Panc1 (cell line): ENCODE measurements around the gene EXOC6B.

Experiments used
- POLR2AphosphoS5 ChIP-seq: IDR thresholded peaks from 2 replicates; pipeline ENCODE4 v1.6.1; 2012; ENCODE audit warnings: mild to moderate bottlenecking, low read depth, low read length, moderate library complexity
- SIN3A ChIP-seq: IDR thresholded peaks from 2 replicates; pipeline ENCODE4 v1.6.1; 2012; ENCODE audit warnings: low read depth, mild to moderate bottlenecking, low read length, moderate library complexity, borderline replicate concordance; ENCODE audit not compliant: insufficient read depth
- TCF7L2 ChIP-seq: IDR thresholded peaks from 2 replicates; pipeline ENCODE4 v1.6.1; 2011; ENCODE audit warnings: mild to moderate bottlenecking, low read depth, low read length, inconsistent platforms
- TF ChIP-seq, protein P1 (sequence below): fragments of 450-650 bp; IDR thresholded peaks from 2 replicates; pipeline ENCODE4 v1.5.1; 2017; ENCODE audit warnings: mild to moderate bottlenecking
- TF ChIP-seq, protein P2 (sequence below), 2 experiments: IDR thresholded peaks; 2 replicates each; pipeline ENCODE4 v1.6.1; 2011 to 2012; ENCODE audit warnings: low read depth in 2 of 2, control low read depth in 1 of 2, low read length in 1 of 2, mild to moderate bottlenecking in 1 of 2, moderate library complexity in 1 of 2; ENCODE audit not compliant: insufficient read depth in 1 of 2

DNA sequence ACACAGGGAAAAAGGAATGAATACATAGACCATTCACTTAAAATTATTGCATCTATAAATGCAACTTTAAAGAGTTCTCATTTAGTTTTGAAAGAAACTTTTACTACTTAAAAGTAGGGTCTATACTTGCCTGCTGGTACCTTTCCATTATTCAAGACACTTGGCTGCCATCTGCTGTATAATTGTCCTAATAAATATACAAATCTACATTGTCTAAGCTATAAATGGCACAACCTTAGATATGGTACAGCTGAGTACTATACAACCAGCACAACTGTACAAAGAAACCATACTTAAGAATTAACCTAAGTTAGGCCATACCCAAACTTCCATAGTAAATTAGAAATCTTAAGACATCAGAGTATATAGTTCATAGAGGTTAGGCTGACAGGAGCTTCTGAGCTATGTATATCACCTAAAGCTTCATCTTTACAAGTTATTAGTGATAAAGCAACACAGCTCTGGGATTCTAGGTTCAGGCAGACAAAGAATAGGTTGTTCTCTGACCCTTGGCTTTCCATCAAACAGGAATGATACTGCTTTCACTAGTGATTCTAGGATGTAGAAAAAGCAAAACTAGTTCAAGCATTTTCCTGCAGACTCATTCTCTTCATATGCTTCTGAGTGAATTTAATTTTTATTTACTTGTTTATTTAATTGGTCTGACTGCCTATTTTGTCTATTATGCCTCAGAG is 22.1 kb downstream of the EXOC6B start:
- TF ChIP-seq, protein P1, sequence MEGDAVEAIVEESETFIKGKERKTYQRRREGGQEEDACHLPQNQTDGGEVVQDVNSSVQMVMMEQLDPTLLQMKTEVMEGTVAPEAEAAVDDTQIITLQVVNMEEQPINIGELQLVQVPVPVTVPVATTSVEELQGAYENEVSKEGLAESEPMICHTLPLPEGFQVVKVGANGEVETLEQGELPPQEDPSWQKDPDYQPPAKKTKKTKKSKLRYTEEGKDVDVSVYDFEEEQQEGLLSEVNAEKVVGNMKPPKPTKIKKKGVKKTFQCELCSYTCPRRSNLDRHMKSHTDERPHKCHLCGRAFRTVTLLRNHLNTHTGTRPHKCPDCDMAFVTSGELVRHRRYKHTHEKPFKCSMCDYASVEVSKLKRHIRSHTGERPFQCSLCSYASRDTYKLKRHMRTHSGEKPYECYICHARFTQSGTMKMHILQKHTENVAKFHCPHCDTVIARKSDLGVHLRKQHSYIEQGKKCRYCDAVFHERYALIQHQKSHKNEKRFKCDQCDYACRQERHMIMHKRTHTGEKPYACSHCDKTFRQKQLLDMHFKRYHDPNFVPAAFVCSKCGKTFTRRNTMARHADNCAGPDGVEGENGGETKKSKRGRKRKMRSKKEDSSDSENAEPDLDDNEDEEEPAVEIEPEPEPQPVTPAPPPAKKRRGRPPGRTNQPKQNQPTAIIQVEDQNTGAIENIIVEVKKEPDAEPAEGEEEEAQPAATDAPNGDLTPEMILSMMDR, result no peak
- TF ChIP-seq SIN3A (no peak), POLR2AphosphoS5 (no peak), TCF7L2 (no peak)
- TF ChIP-seq, protein P2, sequence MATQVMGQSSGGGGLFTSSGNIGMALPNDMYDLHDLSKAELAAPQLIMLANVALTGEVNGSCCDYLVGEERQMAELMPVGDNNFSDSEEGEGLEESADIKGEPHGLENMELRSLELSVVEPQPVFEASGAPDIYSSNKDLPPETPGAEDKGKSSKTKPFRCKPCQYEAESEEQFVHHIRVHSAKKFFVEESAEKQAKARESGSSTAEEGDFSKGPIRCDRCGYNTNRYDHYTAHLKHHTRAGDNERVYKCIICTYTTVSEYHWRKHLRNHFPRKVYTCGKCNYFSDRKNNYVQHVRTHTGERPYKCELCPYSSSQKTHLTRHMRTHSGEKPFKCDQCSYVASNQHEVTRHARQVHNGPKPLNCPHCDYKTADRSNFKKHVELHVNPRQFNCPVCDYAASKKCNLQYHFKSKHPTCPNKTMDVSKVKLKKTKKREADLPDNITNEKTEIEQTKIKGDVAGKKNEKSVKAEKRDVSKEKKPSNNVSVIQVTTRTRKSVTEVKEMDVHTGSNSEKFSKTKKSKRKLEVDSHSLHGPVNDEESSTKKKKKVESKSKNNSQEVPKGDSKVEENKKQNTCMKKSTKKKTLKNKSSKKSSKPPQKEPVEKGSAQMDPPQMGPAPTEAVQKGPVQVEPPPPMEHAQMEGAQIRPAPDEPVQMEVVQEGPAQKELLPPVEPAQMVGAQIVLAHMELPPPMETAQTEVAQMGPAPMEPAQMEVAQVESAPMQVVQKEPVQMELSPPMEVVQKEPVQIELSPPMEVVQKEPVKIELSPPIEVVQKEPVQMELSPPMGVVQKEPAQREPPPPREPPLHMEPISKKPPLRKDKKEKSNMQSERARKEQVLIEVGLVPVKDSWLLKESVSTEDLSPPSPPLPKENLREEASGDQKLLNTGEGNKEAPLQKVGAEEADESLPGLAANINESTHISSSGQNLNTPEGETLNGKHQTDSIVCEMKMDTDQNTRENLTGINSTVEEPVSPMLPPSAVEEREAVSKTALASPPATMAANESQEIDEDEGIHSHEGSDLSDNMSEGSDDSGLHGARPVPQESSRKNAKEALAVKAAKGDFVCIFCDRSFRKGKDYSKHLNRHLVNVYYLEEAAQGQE (IDR thresholded peaks at IDR 0.05; ENCODE audit: insufficient read depth in 1 of 2, low read depth in 2 of 2, low read length in 1 of 2), result no peak
